ENCODE data around the gene LYZL2.

- TF ChIP-seq ZNF70 (CRISPR knock-in tag; IDR thresholded peaks at IDR 0.05) (no peak), RARB (CRISPR knock-in tag; IDR thresholded peaks at IDR 0.05) (no peak), TCF4 (CRISPR knock-in tag; IDR thresholded peaks at IDR 0.05; ENCODE audit: borderline replicate concordance) (no peak), POU6F1 (CRISPR knock-in tag; IDR thresholded peaks at IDR 0.05; ENCODE audit: borderline replicate concordance, low read depth) (no peak), TSHZ2 (CRISPR knock-in tag; IDR thresholded peaks at IDR 0.05) (no peak), GLIS3 (CRISPR knock-in tag; IDR thresholded peaks at IDR 0.05) (no peak), ZFP30 (CRISPR knock-in tag; IDR thresholded peaks at IDR 0.05) (no peak), ARNTL (CRISPR knock-in tag; IDR thresholded peaks at IDR 0.05; ENCODE audit: borderline replicate concordance, low read depth) (no peak), ZNF565 (CRISPR knock-in tag; conservative IDR thresholded peaks at IDR 0.05; ENCODE audit: low read depth) (no peak)
- TF ChIP-seq, protein P1, sequence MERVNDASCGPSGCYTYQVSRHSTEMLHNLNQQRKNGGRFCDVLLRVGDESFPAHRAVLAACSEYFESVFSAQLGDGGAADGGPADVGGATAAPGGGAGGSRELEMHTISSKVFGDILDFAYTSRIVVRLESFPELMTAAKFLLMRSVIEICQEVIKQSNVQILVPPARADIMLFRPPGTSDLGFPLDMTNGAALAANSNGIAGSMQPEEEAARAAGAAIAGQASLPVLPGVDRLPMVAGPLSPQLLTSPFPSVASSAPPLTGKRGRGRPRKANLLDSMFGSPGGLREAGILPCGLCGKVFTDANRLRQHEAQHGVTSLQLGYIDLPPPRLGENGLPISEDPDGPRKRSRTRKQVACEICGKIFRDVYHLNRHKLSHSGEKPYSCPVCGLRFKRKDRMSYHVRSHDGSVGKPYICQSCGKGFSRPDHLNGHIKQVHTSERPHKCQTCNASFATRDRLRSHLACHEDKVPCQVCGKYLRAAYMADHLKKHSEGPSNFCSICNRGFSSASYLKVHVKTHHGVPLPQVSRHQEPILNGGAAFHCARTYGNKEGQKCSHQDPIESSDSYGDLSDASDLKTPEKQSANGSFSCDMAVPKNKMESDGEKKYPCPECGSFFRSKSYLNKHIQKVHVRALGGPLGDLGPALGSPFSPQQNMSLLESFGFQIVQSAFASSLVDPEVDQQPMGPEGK (CRISPR knock-in tag; IDR thresholded peaks at IDR 0.05; ENCODE audit: borderline replicate concordance), result no peak
- TF ChIP-seq, protein P2, sequence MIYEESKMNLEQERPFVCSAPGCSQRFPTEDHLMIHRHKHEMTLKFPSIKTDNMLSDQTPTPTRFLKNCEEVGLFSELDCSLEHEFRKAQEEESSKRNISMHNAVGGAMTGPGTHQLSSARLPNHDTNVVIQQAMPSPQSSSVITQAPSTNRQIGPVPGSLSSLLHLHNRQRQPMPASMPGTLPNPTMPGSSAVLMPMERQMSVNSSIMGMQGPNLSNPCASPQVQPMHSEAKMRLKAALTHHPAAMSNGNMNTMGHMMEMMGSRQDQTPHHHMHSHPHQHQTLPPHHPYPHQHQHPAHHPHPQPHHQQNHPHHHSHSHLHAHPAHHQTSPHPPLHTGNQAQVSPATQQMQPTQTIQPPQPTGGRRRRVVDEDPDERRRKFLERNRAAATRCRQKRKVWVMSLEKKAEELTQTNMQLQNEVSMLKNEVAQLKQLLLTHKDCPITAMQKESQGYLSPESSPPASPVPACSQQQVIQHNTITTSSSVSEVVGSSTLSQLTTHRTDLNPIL (CRISPR knock-in tag; IDR thresholded peaks at IDR 0.05; ENCODE audit: low read depth), result no peak
Observed at GRCh38 chr10:30591249-30591670, 38.3 kb downstream of the LYZL2 start.
